ENCODE measurements around the gene NR4A2. TPM values are rescaled to one million over a fixed set of nuclear protein-coding genes. Genes with fewer than 3 reads are reported as not detected.

The NR4A2 gene
- total RNA-seq = 0.18 and 0.29 TPM in 2 replicates

DNA sequence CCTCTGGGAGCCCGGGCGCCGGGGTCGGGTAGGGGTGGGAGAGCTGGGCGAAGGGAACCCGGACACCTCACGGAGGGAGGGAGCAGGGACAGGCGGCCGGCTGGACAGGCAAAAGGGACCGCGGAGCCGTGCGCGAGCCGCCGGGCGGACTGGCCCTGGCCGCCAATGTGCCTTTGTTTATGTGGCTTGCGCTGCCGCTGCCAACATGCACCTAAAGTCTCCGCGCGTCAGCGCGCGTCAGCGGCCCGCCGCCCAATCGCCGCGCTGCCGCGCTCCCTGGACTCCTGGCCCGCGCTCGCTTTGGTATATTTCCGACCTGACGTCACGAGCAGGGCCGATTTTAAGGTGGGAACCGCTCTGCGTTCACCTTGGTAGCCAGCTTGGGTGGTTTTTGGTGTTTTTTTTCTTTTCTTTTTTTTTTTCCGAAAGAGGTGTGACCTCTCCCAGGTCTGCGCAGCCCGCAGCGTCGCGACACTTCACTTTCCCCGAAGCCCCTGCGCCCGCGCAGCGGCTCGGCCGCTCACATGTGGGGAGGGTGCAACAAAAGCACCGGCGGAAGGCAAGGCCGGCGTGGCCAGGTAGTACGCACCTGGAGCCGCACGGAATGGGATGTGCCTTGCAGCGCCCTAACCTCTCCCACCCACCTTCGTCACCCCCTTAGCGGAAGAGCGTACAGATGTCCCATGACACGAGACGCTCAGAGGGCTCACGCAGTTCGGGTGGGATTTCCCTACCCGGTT is at the start of gene NR4A2:
NR4A2 (minus strand) TSS at position 188 of the 740 bp plus-strand sequence. CDS start 2,535 bp downstream, outside the sequence.

Other genes with a start within 250 kb of the NR4A2 start
- gene GPD2, start 103.7 kb upstream of the NR4A2 start, total RNA-seq = 57.1 and 58.2 TPM in 2 replicates